Keratinocyte (primary cell): Measurements from ENCODE around the gene MARCHF9. TPM values are rescaled to one million over a fixed set of nuclear protein-coding genes. Genes with fewer than 3 reads are reported as not detected.

Experiments used
- DNase-seq: peaks from one replicate; pipeline ENCODE4 v3.0.0-alpha.2; 2011; ENCODE audit warnings: low read depth, missing footprints, low spot score
- FAIRE-seq: peaks from 2 replicates; lab custom pipeline; 2011; peaks lifted over from hg19 to GRCh38; lab: Jason Lieb, UNC
- H2AFZ ChIP-seq: 2 replicates; pipeline ENCODE4 v1.6.0; 2012; ENCODE audit warnings: low read length, control low read depth, inconsistent platforms; ENCODE audit not compliant: control insufficient read depth
- H3K27ac ChIP-seq: 2 replicates; pipeline ENCODE4 v1.5.1; 2011; ENCODE audit warnings: low read length; ENCODE audit not compliant: control insufficient read depth, insufficient read depth
- H3K27me3 ChIP-seq: 3 replicates; pipeline ENCODE4 v1.6.0; 2011; ENCODE audit warnings: low read length; ENCODE audit not compliant: control insufficient read depth, insufficient read depth; ENCODE audit errors: extremely low read depth
- H3K36me3 ChIP-seq, 2 experiments: 2 replicates in 1 of 2; 3 replicates in 1 of 2; pipeline ENCODE4 v1.5.1; 2011; ENCODE audit warnings: low read length in 2 of 2, mild to moderate bottlenecking in 1 of 2; ENCODE audit not compliant: control insufficient read depth in 2 of 2, insufficient read depth in 2 of 2; ENCODE audit errors: extremely low read depth in 1 of 2
- H3K4me1 ChIP-seq: 3 replicates; pipeline ENCODE4 v1.5.1; 2011; ENCODE audit warnings: low read length; ENCODE audit not compliant: control insufficient read depth, insufficient read depth; ENCODE audit errors: extremely low read depth
- H3K4me2 ChIP-seq: 3 replicates; pipeline ENCODE4 v1.6.0; 2011; ENCODE audit warnings: low read depth, low read length; ENCODE audit not compliant: control insufficient read depth, insufficient read depth; ENCODE audit errors: extremely low read depth
- H3K4me3 ChIP-seq, 3 experiments: fragments of 200-600 bp in 1 of 3; sonication (generic) in 1 of 3; 2 replicates in 2 of 3; 3 replicates in 1 of 3; pipeline ENCODE4 v1.5.1; 2011 to 2016; ENCODE audit warnings: low read length in 3 of 3, mild to moderate bottlenecking in 3 of 3, control low read depth in 2 of 3, inconsistent platforms in 1 of 3, low read depth in 1 of 3, mixed read lengths in 1 of 3, mixed run types in 1 of 3, moderate library complexity in 1 of 3; ENCODE audit not compliant: control insufficient read depth in 2 of 3, insufficient read depth in 2 of 3; ENCODE audit errors: extremely low read depth in 1 of 3
- H3K79me2 ChIP-seq: 2 replicates; pipeline ENCODE4 v1.6.0; 2012; ENCODE audit warnings: low read length; ENCODE audit not compliant: control insufficient read depth, insufficient read depth
- H3K9ac ChIP-seq: 3 replicates; pipeline ENCODE4 v1.6.0; 2011; ENCODE audit warnings: low read length; ENCODE audit not compliant: control insufficient read depth, insufficient read depth; ENCODE audit errors: extremely low read depth
- H3K9me1 ChIP-seq: 3 replicates; pipeline ENCODE4 v1.6.0; 2011; ENCODE audit warnings: low read length; ENCODE audit not compliant: control insufficient read depth, insufficient read depth; ENCODE audit errors: extremely low read depth
- H3K9me3 ChIP-seq: 2 replicates; pipeline ENCODE4 v1.5.1; 2012; ENCODE audit warnings: low read depth, low read length; ENCODE audit not compliant: control insufficient read depth
- H4K20me1 ChIP-seq: 3 replicates; pipeline ENCODE4 v1.6.0; 2011; ENCODE audit warnings: low read length; ENCODE audit not compliant: control insufficient read depth, insufficient read depth; ENCODE audit errors: extremely low read depth
- EZH2 ChIP-seq: IDR thresholded peaks from one replicate; pipeline ENCODE4 v1.6.1; 2012; ENCODE audit warnings: inconsistent platforms, mild to moderate bottlenecking, low read length, moderate library complexity
- dilution Hi-C: fragments of 300-500 bp; cut with MboI; formaldehyde crosslinking; loops from one replicate; pipeline ENCODE4 v1.7.0; 2020; ENCODE audit warnings: low sequenced_read_pairs; ENCODE audit not compliant: extremely low pct_ligation_motif_present
- polyA plus RNA-seq, 5 experiments: library from polyadenylated mRNA; depleted of rRNA in 3 of 5; stranded (reverse) in 3 of 5; stranded (forward) in 1 of 5; unstranded in 1 of 5; fragments of >200 nt; gene quantifications; 1 replicate in 1 of 5; 2 replicates in 3 of 5; 3 replicates in 1 of 5; pipeline versions ENCODE4 v1.2.1 to v1.2.3, GENCODE V29; 2011 to 2012; ENCODE audit warnings: missing spikeins in 2 of 5, low read depth in 1 of 5, low replicate concordance in 1 of 5
- small RNA-seq, 3 experiments: library from RNA; depleted of rRNA; stranded (forward); fragments of <200 nt; gene quantifications; one replicate each; pipeline ENCODE3, GENCODE V24; 2012; ENCODE audit warnings: low read depth in 3 of 3, low replicate concordance in 1 of 3; ENCODE audit not compliant: insufficient read length in 3 of 3
- TF ChIP-seq, protein P1 (sequence below), 3 experiments: IDR thresholded peaks in 1 of 3; conservative IDR thresholded peaks in 1 of 3; optimal IDR thresholded peaks in 1 of 3; 2 replicates in 2 of 3; 3 replicates in 1 of 3; pipeline versions ENCODE3 to v1.5.1; 2011; ENCODE audit warnings: low read length in 3 of 3, mild to moderate bottlenecking in 3 of 3, moderate library complexity in 2 of 3, control low read depth in 1 of 3, inconsistent platforms in 1 of 3; ENCODE audit not compliant: insufficient read depth in 2 of 3; ENCODE audit errors: extremely low read depth in 1 of 3

Gene MARCHF9
- polyA plus RNA-seq, 1 donor (not counting 4 experiments of a cell fraction or from before 2014, with no cell fraction given), result 10.9 TPM

DNA sequence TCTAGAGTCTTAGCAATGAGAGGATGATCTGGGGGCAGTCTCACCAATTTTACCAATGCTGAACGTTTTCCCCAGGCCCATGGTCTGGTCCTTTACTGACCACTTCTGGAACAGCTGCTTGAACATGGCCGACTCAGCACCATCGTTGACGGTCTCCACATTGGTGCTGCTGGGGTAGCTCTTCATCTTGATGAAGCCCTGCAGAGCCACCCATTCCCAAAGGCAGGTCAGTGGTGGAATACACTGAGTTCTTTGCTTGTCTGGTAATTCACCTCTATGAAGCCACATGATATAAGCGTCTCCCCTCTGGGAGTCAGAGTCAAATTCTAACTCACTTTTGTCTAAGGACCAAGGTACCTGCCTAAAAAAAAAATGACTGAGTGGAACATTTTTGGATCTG is 53.4 kb downstream of the MARCHF9 start:
- Histone ChIP-seq H4K20me1 (no peaks in the 10 kb centered on the region), H3K4me2 (no peak overlapping the region), H3K36me3 (peaks cover 0 to 24% of the 10 kb centered on the region in 2 experiments), H3K27me3 (no peaks in the 10 kb centered on the region), H3K9me3 (no peaks in the 10 kb centered on the region), H3K27ac (no peak overlapping the region), H3K4me3 (no peak overlapping the region), H2AFZ (no peak overlapping the region), H3K9me1 (no peaks in the 10 kb centered on the region), H3K4me1 (peaks cover 9% of the 10 kb centered on the region), H3K79me2 (no peaks in the 10 kb centered on the region), H3K9ac (no peak overlapping the region)
- TF ChIP-seq EZH2, result no peak
- TF ChIP-seq, protein P1, sequence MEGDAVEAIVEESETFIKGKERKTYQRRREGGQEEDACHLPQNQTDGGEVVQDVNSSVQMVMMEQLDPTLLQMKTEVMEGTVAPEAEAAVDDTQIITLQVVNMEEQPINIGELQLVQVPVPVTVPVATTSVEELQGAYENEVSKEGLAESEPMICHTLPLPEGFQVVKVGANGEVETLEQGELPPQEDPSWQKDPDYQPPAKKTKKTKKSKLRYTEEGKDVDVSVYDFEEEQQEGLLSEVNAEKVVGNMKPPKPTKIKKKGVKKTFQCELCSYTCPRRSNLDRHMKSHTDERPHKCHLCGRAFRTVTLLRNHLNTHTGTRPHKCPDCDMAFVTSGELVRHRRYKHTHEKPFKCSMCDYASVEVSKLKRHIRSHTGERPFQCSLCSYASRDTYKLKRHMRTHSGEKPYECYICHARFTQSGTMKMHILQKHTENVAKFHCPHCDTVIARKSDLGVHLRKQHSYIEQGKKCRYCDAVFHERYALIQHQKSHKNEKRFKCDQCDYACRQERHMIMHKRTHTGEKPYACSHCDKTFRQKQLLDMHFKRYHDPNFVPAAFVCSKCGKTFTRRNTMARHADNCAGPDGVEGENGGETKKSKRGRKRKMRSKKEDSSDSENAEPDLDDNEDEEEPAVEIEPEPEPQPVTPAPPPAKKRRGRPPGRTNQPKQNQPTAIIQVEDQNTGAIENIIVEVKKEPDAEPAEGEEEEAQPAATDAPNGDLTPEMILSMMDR (optimal IDR thresholded peaks at IDR 0.05 in 1 of 3, IDR thresholded peaks at IDR 0.05 in 1 of 3, conservative IDR thresholded peaks at IDR 0.05 in 1 of 3; ENCODE audit: extremely low read depth in 1 of 3, insufficient read depth in 2 of 3, low read length in 3 of 3), result no peak
- no peak for FAIRE-seq
- dilution Hi-C loops, result no loop called here
- no peak for DNase-seq

DNA sequence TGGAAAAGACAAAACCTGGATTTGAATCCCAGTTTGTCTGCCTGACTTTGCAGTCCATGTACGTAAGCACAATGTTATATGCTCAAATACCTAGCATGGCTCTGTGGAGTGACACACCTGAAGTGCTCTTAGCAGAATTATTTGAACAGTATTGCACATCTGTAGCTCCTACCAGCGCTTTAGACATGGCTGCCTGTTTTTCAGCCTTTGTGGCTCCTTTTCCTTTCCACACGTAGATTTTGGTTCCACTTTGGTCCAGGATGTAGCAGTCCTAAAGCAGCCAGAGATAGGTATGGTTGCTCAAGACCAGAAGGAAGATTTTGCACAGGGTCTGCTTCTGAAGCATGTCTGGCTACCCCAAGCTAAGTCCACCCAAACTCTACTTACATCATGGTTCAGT is 54.5 kb downstream of the MARCHF9 start:
- Histone ChIP-seq H3K4me3 (no peak overlapping the region), H3K4me2 (no peak overlapping the region), H3K27me3 (no peaks in the 10 kb centered on the region), H3K9me3 (no peaks in the 10 kb centered on the region), H3K27ac (no peak overlapping the region), H3K9ac (no peak overlapping the region), H2AFZ (no peak overlapping the region), H3K9me1 (no peaks in the 10 kb centered on the region), H3K36me3 (peaks cover 0 to 24% of the 10 kb centered on the region in 2 experiments), H4K20me1 (no peaks in the 10 kb centered on the region), H3K79me2 (no peaks in the 10 kb centered on the region), H3K4me1 (peaks cover 9% of the 10 kb centered on the region)
- FAIRE-seq (no peak), DNase-seq (no peak)
- TF ChIP-seq, protein P1 (optimal IDR thresholded peaks at IDR 0.05 in 1 of 3, IDR thresholded peaks at IDR 0.05 in 1 of 3, conservative IDR thresholded peaks at IDR 0.05 in 1 of 3; ENCODE audit: extremely low read depth in 1 of 3, insufficient read depth in 2 of 3, low read length in 3 of 3), result no peak
- no peak for TF ChIP-seq EZH2
- dilution Hi-C loops, result no loop called here

Small RNAs within 50 kb of the gene (small RNA-seq; reads per million reads assigned to genes)
- gene RNU6-1083P, result 0 reads per million in 3 experiments

Other genes starting within 250 kb of the MARCHF9 start
- gene DDIT3, start 234.6 kb upstream of the MARCHF9 start, polyA plus RNA-seq, result 7.8 to 25.6 TPM (median 23.6 TPM) in 3 replicates
- 1.8 to 5.4 TPM (median 2.2 TPM) in 3 replicates for gene MBD6, start 232.3 kb upstream of the MARCHF9 start, polyA plus RNA-seq
- 109 to 158 TPM (median 132 TPM) in 3 replicates for gene DCTN2, start 207.9 kb upstream of the MARCHF9 start, polyA plus RNA-seq
- 0.01 to 0.10 TPM (median 0.05 TPM) in 3 replicates for gene KIF5A, start 205.1 kb upstream of the MARCHF9 start, polyA plus RNA-seq
- gene PIP4K2C, start 163.9 kb upstream of the MARCHF9 start, polyA plus RNA-seq, result 73.5 to 109 TPM (median 93.6 TPM) in 3 replicates
- 2.6 to 5.4 TPM (median 3.5 TPM) in 3 replicates for gene DTX3, start 150.3 kb upstream of the MARCHF9 start, polyA plus RNA-seq
- gene ARHGEF25, start 143.7 kb upstream of the MARCHF9 start, polyA plus RNA-seq, result 0.12 to 0.26 TPM (median 0.26 TPM) in 3 replicates
- gene B4GALNT1, start 121.9 kb upstream of the MARCHF9 start, polyA plus RNA-seq, result 0.08 to 0.37 TPM (median 0.08 TPM) in 3 replicates
- 82.2 to 96.9 TPM (median 95.1 TPM) in 3 replicates for gene OS9, start 61.0 kb upstream of the MARCHF9 start, polyA plus RNA-seq
- 0.13 to 0.18 TPM (median 0.15 TPM) in 3 replicates for gene AGAP2, start 16.4 kb upstream of the MARCHF9 start, polyA plus RNA-seq
- gene TSPAN31, start 10.1 kb upstream of the MARCHF9 start, polyA plus RNA-seq, result 37.4 to 47.7 TPM (median 40.6 TPM) in 3 replicates
- gene CDK4, start 2.8 kb upstream of the MARCHF9 start, polyA plus RNA-seq, result 146 to 176 TPM (median 153 TPM) in 3 replicates
- gene CYP27B1, start 12.0 kb downstream of the MARCHF9 start, polyA plus RNA-seq, result 19.0 to 40.5 TPM (median 33.6 TPM) in 3 replicates
- gene METTL1, start 17.0 kb downstream of the MARCHF9 start, polyA plus RNA-seq, result 24.3 to 25.5 TPM (median 24.5 TPM) in 3 replicates
- 5.4 to 7.7 TPM (median 6.5 TPM) in 3 replicates for gene EEF1AKMT3, start 17.5 kb downstream of the MARCHF9 start, polyA plus RNA-seq
- gene TSFM, start 27.7 kb downstream of the MARCHF9 start, polyA plus RNA-seq, result 20.4 to 30.5 TPM (median 21.0 TPM) in 3 replicates
- 0.27 to 1.3 TPM (median 1.3 TPM) in 3 replicates for gene AVIL, start 63.6 kb downstream of the MARCHF9 start, polyA plus RNA-seq
- 39.0 to 75.0 TPM (median 54.6 TPM) in 3 replicates for gene CTDSP2, start 91.6 kb downstream of the MARCHF9 start, polyA plus RNA-seq
- gene ATP23, start 186.5 kb downstream of the MARCHF9 start, polyA plus RNA-seq, result 8.3 to 12.2 TPM (median 8.7 TPM) in 3 replicates